CD4-positive, alpha-beta T cell treated with Interleukin-4 for 1 hour (primary cell): ENCODE measurements around the gene ASPG.

ENCODE experiments used
- DNase-seq, 2 donors: peaks; one replicate each; pipeline ENCODE4 v3.0.0-alpha.2; 2020 to 2022

ASPG gene

GRCh38 chr14:104076743-104077142, 8.8 kb upstream of the ASPG start:
- peak in 1 of 2 donors; percentile 24 for DNase-seq

- DNase-seq: peak; percentile 87 to 88
Observed at GRCh38 chr14:104078031-104078455, 7.5 kb upstream of the ASPG start.

GRCh38 chr14:104080376-104081260, 4.9 kb upstream of the ASPG start:
- no peak for DNase-seq

DNA sequence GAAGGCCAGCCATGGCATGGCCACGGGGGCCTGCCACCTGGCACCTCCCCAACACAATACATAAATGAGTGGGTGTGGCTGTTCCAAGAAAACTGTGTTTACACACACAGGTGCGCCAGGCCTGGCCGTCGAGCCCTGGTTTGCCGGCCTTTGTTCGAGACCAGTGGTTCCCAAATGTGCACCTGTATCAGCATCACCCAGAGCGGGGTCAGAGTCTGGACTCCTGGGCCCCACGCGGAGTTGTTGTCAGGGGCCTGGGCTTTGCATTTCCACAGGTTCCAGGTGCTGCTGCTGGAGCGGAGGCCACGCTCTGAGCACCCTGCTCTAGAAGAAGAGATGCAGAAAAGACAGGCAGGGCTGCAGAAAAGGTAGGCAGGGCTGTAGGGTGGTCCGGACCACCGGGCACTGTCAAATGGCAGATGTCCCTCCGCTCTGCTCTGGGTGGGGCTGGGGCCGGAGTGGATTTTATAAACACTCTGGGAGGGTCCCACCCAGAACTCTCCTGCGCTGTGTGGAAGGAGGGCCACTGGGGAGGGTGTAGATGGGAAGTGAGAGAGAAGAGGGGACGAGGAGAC, 4.2 kb upstream of the ASPG start:
- no peak for DNase-seq

GRCh38 chr14:104081951-104082464, 3.5 kb upstream of the ASPG start:
- no peak for DNase-seq

- DNase-seq: no peak
Observed at GRCh38 chr14:104082807-104083206, 2.7 kb upstream of the ASPG start.

DNA sequence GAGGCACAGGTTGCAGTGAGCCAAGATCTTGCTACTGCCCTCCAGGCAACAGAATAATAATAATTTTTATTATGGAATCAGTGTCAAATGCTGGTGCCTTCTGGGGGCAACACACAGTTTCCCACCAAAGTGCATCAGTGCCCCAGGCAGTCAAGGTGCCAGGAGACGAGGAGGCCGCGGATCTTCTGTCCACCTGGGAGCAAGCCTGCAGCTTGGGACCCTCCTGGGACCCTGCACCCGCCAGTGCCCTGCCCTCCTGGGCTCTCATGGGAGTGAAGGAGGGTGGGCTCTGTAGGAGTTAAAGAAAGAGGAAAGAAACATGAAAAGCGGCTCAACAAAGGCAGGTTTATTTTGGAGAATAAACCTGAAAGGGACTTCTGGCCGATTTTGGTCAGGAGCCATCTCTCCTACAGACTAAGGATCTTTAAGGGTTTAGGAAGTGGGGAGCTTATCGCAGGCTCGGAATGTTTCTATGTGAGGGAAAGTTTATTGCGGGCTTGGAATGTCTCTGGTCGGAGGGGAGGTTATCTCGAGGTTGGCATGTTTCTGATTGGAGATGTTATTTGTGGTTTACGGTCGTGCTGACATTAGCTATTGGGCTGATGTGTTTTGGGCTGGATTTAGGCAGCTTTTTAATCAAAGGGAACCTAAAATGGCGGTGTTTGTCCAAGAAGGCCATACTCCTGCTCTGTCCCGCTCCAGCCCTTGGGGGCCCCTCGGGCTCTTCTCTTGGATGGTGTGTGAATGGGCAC, 1.1 kb upstream of the ASPG start:
- DNase-seq: no peak

DNA sequence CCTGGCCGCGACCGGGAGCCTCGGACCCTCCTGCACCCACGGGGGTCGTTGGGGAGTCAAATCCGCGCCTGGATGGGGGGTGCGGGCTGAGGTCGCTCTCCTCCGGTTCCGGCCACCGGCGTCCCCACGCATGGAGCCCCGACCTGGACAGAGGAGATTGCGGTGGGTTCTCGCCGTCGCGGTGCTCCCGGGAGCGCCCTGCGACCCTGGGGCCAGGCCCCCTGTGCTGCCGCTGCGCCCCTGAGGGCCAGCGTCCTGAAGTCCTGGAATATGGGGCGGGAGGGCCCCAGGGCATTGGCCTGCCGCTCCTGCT, 345 bp downstream of the ASPG start:
- DNase-seq: no peak

- DNase-seq: no peak
Observed at GRCh38 chr14:104086210-104086660, 735 bp downstream of the ASPG start.

- DNase-seq: no peak
Observed at GRCh38 chr14:104086661-104087461, 1.4 kb downstream of the ASPG start.

- DNase-seq: no peak
Observed at GRCh38 chr14:104087505-104087904, 2.0 kb downstream of the ASPG start.

GRCh38 chr14:104087981-104088850, 2.7 kb downstream of the ASPG start:
- no peak for DNase-seq

DNA sequence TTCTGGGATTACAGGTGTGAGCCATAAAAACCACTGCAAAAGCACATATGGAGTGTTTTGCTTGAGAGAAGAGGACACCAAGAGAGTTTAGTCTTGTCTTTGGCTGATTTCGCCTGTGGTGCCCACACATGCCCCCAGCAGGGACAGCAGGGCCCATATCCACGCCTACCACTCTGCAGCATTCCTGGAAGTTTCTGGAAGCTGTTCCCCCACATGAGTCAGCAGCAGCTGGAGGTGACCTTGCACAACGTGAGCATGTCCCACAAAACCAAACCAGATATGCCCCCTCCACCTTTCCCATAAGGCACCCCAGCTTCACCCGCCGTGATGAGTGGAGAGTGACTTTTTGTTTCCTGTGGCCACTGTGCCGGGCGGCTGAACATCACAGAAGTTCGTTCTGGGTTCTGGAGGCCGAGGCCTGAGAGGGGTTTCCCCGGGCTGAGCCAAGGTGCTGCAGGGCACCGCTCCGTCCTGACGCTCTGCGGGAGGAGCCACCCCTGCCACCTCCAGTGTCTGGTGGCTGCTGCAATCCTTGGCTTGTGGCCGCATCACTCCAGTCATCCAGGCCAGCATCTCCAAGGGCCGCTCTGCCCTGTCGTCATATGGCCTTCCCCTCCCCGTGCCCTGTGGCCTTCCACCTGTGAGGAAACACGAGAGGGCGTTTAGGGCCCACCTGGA, 4.7 kb downstream of the ASPG start:
- DNase-seq: no peak

DNA sequence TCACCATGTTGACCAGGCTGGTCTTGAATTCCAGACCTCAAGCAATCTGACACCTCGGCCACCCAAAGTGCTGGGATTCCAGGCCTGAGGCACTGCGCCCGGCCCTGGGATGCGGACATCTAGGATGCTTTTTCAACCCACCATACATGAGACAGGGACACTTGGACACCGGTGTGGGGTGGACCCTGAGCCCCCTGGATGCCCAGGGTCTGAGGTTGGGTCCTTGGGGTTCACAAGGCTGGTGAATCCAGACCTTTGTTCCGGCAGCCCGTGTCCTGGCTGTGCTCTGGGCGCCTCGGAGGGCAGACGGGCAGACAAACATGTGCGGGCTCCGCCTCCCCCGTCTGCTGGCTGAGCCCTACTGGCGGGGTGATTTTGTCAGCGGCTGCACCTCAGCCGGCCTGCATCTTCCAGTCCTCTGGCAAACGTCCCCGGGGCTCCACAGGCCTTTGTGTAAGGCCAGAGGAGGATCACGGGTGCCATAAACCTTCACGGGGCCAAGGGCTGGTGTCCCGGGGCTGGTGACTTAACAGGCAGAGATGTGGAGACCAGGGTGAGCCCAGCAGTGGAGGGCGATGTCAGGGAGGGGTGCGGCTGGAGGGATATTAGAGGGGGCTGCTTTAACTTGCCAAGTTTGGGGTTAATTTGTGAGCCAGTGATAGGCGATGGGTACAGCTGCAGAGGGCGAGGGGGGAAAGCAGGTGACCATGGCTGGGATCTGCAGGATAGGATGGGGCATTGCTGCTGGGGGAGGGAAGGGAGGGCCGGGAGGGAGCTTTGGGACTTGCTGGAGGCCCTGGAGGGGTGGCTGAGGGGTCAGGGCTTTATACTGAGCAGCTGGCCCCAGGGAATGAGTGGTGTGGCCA, 5.8 kb downstream of the ASPG start:
- no peak for DNase-seq

- no peak for DNase-seq
Observed at GRCh38 chr14:104091927-104092771, 6.6 kb downstream of the ASPG start.

DNA sequence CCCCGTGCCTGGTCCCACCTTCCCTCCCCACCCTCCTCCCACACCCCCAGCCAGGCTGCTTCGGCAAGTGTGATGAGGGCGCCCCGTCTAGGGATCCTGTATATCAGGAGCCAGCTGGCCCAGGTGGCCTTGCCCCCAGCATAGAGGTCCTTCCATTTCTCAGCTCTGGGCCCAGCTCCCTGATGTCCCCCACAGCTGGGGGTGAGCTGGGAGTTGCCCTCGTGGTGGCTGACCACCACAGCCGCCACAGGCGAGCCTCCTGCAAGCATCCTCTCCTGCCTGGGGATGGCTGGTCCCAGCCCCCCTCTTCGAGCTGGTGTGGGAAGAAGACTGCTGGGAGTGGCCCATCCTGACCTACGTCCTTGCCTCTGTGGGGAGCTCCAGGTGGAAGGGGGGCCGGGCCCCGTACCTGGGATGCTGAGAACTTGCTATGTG, 7.4 kb downstream of the ASPG start:
- no peak for DNase-seq

GRCh38 chr14:104093366-104094055, 8.0 kb downstream of the ASPG start:
- DNase-seq: peak in 1 of 2 donors; percentile 21

- DNase-seq: no peak
Observed at GRCh38 chr14:104094056-104094708, 8.7 kb downstream of the ASPG start.
